GM10248 (cell line): ENCODE data around the gene ARX.

Experiments
- CTCF ChIA-PET: fragments of 300-600 bp; sonication (Branson Sonifier 250); formaldehyde crosslinking; extraction: SDS; loops from one replicate; lab custom pipeline; 2021; ENCODE audit warnings: antibody characterized with exemption; lab: Yijun Ruan, JAX
- POLR2A ChIA-PET: fragments of 350-650 bp; sonication (Branson Sonifier 250); formaldehyde crosslinking; extraction: SDS; loops from one replicate; lab custom pipeline; 2020; ENCODE audit warnings: antibody characterized with exemption; lab: Yijun Ruan, JAX
- DNase-seq: peaks from one replicate; pipeline ENCODE4 v3.0.0; 2012; ENCODE audit errors: extremely low spot score
- CTCF ChIP-seq: IDR thresholded peaks from 2 replicates; pipeline ENCODE4 v1.5.1; 2012; ENCODE audit warnings: mild to moderate bottlenecking, low read depth; ENCODE audit errors: extremely low read depth, missing control alignments, control extremely low read depth

ARX gene

GRCh38 chrX:24987731-24988130 lies 28.0 kb downstream of the ARX start:
- POLR2A ChIA-PET: no interaction called here
- CTCF ChIA-PET: no interaction called here
- no peak for DNase-seq
- TF ChIP-seq CTCF: no peak

GRCh38 chrX:24985120-24985519 lies 30.6 kb downstream of the ARX start:
- no peak for DNase-seq
- ChIA-PET CTCF (no interaction called here), POLR2A (no interaction called here)
- no peak for TF ChIP-seq CTCF

- no peak for DNase-seq
- CTCF ChIA-PET: no interaction called here
- no peak for TF ChIP-seq CTCF
- POLR2A ChIA-PET: no interaction called here
These were observed 31.8 kb downstream of the ARX start for GRCh38 chrX:24983931-24984330.

GRCh38 chrX:24982306-24982965 lies 33.3 kb downstream of the ARX start:
- TF ChIP-seq CTCF: no peak
- DNase-seq: no peak
- ChIA-PET CTCF (interaction anchor here (1.2 kb wide), 1 partner anchor 25 kb away, joined by 3 read pairs; no protein-coding TSS in a partner anchor), POLR2A (no interaction called here)

GRCh38 chrX:24981030-24981429 lies 34.7 kb downstream of the ARX start:
- no peak for DNase-seq
- ChIA-PET CTCF (interaction anchor here (1.2 kb wide), 1 partner anchor 24 kb away, joined by 3 read pairs; no protein-coding TSS in a partner anchor), POLR2A (no interaction called here)
- no peak for TF ChIP-seq CTCF

GRCh38 chrX:24979081-24979480 lies 36.7 kb downstream of the ARX start:
- no peak for TF ChIP-seq CTCF
- CTCF ChIA-PET: no interaction called here
- DNase-seq: no peak
- POLR2A ChIA-PET: no interaction called here
